Measurements from ENCODE around the gene ATP8A2.

DNA sequence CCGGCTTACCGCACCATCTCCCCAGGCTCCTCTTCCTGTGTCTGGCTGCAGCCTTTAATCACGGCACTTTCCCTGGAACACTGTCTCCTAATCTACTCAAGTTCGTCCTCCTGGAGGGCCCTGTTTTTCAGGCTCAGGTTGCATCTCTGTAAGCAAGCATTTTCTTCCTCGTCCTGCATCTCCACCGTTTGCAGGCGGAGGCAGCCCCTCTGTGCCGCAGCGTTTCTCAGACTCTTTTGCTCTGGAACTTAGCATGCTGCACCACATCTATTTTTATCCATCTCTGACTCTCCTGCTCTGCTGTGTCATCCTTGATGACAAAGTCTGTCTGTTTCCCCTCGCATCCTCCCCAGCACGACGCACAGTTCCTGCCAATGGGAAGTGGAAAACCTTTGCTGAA lies 117.5 kb downstream of the ATP8A2 start:
- TF ChIP-seq POLR2A (IDR thresholded peaks at IDR 0.05; ENCODE audit: low read length) (no peak), GATA1 (IDR thresholded peaks at IDR 0.05; ENCODE audit: low read depth, low read length) (no peak)
